GM03348 (cell line): ENCODE results near the gene IL4R.
"Not testable (repeated sequence)": the region's sequence is repeated elsewhere in the genome, so short reads cannot be mapped to it uniquely, and the experiment has no call there.

Source experiments
- DNase-seq: peaks from one replicate; pipeline ENCODE4 v3.0.0; 2012; ENCODE audit warnings: low spot score

The IL4R gene

DNA sequence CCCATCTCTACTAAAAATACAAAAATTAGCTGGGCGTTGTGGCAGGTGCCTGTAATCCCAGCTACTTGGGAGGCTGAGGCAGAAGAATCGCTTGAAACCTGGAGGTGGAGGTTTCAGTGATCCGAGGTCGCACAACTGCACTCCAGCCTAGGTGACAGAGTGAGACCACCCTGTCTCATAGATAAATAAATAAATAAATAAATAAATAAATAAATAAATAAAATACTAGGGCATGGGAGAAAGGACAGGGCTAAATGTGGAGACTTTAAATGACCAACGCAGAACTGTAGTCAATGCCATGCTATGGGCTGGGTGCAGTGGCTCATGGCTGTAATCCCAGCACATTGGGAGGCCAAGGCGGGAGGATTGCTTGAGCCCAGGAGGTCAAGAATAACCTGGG, 25.5 kb upstream of the IL4R start:
- not testable (repeated sequence) for DNase-seq

DNA sequence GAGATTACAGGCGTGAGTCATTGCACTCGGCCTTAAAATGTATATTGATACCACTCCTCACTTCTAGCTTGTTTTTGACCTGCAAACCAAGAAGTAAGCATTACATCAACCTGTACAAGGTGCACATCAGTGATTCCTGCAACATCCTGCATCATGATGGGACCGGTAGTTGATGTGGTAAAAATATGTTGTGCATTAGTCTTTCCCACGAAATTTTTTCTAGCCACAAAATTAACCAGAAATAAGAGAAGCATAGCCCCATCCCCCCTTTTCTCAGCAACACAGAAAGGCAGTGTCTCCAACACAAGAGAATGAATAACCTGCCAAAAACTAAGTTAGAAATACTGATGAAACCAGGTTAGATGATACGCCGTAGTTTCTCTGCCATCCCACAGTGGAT, 24.1 kb upstream of the IL4R start:
- DNase-seq: no peak

DNA sequence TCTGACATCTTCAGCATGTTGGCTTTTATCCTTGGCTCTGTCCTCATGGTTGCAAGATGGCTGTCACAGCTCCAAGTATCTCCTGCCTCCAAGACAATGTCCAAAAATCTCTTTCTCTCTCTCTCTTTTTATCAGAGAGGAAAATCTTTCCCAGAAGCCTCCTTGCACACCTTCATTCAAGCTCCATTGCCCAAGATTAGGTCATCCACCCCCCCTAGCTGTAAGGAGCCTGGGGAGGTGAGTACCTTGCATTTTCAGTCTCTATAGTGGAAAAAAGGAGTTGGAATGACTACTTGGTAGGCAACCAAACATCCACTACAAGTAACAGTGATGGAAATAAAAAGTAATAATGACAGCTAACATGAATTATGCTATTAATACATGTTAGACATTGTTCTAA, 23.2 kb upstream of the IL4R start:
- no peak for DNase-seq

DNA sequence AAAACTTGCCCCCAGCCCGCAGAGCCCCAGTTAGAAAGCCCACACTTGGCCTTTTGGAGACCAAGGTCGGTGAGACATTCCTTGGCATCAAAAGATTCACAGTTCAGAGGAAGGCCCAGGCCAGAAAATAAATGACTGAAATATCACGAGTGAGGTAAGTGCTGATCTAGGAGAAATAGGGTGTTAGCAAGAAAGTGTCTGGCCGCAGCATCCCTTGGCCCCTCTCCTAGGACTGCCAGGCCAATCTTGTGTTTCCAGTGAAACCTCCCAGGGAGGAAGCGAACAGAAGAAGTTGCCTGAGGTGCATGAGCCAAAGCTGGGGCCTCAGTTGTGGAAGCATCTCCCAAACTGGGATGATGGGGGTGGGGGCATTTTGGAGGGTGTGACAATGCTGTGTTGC, 22.7 kb upstream of the IL4R start:
- DNase-seq: no peak

DNA sequence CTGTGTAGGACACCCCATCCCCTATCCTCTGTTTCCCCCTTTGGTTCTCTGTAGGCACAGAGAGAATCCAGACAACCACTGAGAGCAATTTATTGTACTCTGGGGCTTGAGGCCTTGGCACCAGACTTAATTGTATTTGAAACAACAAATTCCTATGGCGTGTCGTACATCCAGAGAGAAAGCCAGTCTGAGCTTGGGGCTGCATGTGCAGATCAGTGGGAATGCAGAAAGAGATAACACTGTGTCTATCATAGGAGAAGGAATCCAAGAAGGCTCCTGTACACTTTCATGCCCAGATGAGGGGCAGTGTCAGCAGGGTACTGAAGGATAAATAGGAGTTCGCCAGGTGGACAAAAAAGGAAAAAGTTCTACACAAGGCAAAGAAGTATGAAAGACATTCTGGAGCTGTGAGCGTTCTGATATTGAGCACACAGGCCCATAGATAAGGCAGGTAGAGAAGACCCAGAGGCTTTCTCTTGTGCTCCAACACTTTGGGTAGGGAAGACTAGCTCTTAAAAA, 22.0 kb upstream of the IL4R start:
- DNase-seq: no peak

DNA sequence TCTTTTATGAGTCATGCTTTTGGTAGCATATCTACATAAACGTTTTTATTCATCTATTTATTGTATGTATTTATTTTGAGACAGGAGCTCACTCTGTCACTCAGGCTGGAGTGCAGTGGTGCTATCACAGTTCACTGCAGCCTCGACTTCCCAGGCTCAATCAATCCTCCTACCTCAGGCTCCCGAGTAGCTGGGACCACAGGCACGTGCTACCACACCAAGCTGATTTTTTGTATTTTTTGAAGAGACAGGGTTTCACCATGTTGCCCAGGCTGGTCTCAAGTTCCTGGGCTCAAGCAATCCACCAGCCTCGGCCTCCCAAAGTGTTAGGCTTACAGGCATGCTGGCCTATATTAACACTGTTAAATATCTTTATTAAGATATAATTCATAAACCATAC, 20.4 kb upstream of the IL4R start:
- no peak for DNase-seq

DNA sequence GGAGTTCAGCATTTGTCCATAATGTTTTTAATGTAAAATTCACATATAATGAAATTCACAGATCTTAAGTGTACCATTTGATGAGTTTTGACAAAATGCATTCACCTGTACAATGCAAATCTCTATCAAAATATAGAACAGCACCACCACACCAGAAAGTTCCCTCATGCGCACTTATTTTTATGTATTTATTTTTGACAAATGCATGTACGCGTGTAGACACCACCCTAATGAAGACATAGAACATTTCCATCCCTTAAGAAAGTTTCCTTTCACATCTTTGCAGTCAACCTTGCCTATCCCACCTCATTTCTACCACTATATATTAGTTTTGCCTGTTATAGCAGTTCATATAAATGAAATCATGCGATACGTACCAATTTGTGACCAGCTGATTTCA, 15.6 kb upstream of the IL4R start:
- DNase-seq: no peak

DNA sequence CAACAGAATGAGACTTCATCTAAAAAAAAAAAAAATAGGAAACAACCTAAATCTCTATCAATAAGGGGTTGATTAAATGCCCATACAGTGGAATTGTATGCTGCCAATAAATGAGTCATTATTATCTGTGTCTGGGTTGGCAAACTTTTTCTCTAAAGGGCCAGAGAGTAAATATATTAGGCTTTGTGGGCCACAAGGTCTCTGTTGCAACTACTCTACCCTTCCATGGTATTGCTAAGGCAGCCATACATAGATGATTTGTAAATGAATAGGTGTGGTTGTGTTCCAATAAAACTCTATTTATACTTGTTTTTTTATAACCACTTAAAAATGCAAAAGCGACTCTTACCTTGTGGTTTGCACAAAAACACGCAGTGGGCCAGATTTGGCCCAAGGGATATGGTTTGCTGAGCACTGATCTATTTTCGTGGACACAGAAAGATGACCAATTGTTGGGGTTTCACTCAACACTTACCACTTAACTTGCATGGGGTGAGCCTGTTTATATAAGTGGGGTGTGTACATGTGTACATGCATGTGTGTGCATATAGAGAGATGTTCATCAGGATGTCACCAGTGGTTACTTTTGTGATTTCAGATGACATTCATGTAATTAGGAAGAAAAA, 12.4 kb upstream of the IL4R start:
- no peak for DNase-seq

DNA sequence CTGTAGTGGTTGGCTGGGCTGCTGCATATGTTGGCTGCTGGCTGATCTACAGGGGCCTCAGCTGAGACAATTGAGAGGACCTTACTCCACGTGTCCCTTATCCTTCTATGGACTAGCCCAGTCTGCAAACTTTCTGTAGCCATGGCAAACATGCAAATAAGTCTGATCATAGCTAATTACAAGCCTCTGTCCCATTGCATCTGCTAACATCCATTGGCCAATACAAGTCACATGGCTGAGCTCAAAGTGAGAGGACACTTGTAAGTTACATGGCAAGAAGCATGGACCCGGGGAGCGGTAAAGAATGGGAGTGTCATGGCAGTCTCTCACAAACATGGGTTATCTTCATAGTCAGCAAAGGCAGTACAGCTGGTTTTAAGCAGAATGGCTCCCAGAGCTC, 11.6 kb upstream of the IL4R start:
- no peak for DNase-seq

DNA sequence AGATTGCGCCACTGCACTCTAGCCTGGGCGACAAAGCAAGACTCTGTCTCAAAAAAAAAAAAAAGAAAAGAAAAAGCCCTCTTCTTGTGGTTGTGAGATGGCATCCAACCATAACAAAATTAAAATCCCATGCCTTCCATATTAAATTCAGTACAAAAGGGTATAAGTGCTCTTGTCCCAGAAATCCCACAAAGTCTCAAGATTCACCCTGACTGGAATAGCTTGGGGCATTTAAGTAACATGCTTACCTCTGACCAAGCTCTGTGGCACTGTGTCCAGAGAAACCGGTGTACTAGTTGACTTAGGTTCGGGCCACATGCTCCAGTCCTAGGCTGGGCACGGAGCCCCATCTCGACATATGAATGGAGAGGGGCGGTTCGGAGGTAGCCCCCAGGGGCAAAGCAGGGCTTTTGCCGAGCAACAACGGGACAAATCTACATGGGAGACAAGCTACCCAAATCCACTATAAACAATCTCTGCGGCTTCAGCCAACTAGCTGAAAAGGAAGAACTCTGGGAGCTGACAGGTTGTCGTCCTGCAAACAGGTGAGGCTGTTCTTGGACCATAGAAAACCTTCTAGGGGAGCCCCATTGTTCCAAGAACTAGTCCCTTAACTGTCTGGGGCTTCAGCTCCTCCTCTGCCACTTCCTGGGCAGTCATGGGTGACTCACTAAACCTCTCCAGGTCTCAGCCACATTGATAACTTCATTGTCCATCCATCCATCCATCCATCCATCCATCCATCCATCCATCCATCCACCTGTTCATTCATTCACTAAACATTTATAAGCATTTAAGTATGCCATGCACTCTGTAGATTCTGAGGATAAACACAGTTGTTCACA, 10.3 kb upstream of the IL4R start:
- no peak for DNase-seq

DNA sequence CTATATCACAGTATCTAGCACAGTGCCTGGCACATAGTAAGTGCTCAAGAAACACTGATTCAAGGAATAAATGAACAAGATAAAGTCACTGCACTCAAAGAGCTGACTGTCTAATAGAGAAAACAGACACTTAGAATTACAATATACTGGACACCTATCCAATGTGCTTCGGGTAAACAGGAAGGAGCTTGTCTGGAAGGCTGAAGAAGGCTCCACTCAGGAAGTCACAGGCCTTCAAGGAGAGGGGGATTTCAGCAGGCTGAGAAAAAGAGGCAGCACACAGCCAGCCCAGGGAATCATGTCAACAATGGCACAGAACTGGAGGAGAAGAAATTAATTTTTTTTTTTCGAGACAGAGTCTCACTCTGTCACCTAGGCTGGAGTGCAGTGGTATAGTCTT, 9.7 kb upstream of the IL4R start:
- no peak for DNase-seq

DNA sequence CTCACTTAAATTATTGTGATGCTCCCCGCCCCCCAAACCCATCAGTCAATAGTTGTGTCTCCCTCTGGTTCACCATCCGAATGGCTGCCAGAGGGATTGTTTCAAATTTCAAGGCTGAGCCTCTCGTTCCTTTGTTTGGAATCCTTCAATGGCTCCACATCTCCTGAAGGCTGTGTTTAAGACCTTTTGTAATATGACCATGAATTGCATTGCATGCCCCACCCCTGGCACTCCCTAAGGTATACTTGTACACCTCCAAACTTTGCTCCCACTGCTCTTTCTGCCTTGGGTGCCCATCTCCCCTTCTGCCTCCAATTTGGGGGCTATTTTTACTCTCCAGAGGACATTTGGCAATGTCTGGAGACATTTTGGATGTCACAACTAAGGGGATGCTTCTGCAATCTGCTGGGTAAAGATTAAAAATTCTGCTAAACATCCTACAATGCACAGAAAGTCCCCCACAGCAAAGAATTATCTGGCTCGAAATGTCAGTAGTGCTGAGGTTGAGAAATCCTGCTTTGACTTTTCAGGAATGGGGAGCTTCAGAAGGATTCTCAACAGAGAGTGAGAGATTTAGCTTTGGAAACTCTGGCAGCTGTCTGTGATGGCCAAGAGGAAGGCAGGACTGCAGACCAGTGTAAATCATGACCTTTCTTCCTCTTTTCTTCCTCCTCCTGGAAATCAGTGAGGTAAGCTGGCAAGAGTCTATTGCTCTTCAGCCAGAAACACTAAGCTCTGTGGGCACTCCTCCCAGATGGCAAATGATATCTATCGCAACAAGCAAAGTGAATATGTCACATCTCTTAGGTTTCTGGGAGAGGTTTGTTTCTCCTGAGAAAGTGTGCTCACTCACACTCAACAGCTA, 8.7 kb upstream of the IL4R start:
- no peak for DNase-seq

DNA sequence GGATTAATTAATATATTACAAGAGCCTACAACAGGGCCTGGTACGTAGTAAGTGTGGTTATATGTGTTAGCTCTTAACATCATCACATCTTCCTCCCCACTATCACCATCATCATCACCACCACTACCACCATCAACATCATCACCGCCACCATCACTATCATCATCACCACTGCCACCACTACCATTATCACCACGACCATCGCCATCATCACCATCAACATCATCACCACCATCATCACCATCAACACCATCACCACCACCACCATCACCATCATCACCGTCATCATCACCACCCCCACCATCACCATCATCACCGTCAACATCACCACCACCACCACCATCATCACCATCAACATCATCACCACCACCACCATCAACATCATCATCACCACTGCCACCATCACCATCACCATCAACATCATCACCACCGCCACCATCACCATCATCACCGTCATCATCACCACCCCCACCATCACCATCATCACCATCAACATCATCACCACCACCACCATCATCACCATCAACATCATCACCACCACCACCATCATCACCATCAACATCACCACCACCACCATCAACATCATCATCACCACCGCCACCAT, 7.8 kb upstream of the IL4R start:
- DNase-seq: no peak

DNA sequence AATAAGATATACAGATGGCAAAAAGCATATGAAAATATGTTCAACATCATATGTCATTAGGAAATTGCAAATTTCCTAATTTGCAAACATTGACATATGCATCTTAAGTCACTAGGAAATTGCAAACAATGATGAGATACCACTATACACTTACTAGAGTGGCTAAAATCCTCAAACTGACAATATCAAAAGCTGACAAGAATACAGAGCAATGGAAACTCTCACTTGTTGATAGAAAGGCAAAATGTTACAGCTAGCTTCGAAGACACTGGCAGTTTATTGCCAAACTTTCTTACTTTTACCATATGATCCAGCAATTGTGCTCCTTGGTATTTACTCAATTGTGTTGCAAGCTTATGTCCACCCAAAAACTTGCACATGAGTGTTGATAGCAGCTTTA, 5.0 kb upstream of the IL4R start:
- DNase-seq: no peak

DNA sequence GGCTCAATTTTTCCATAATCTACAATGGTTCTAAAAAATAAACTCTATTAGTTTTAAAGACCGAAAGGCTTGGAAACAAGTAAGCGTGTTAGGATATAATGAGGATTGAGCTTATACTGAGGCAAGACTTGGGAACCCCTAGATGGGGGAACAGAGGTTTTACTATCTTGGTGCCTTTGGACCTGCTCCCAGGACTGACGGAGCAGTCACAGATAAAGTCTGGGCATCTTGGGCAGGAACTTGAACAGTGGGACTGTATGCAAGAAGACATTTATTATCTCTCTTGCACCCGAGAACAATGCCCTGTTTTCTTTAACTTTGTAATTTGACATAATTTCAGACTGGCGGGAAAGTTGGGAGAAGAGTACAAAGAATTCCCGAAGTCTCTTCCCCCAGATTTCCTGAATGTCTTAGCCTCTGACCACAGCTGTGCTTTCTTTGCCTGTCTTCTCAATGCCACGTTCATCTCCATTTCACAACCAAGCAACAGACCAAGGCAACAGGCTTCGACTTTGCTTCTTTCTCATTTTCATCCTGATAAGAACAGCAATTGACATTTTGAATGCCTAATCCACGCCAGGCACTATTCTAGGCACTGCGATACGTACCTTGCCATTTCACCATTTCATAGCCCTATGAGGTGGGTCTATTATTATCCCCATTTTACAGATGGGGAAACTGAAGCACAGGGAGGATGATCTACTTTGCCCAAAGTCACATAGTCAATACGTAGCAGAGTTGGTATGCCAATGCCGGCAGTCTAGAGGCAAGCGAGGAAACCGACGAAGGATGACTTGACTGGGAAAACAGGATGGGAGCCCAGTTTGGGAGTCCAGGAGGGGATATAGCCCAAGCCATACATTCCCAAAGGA, 3.0 kb upstream of the IL4R start:
- no peak for DNase-seq

DNA sequence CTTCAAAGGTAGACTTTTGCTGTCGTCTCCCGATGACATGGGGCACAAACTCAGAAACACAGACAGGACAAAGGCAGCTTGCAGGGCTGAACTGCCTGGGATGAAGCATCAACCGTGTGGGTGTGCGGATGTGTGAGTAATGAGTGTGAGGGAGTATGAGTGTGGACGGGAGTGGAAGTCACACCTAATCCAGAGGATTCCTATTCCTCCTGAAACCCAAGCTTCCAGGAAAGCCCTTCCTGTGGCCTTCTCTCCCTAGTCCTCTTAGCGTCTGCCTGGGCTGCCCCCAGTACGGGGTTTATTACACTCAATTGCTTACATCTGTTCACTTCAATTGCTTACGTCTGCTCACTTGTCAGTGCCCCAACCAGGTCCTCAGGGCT, 2.3 kb upstream of the IL4R start:
- no peak for DNase-seq

DNA sequence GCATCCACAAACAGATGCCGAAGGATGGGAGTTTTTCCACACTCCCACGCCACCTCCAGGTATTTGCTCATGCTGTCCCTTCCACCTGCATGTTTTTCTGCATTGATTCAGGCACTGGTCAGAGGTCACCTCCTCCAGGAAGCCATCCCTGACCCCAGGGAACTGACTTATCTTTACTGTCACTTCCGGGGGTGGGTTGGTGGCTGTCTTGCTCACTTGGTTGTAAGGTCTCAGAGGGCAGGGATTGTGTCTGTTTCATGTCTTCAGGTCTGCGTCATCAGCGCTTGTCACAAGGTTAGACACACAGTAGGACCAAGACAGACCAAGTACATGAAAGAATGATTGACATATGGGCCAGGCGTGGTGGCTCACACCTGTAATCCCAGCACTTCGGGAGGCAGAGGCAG, 1.9 kb upstream of the IL4R start:
- DNase-seq: no peak

DNA sequence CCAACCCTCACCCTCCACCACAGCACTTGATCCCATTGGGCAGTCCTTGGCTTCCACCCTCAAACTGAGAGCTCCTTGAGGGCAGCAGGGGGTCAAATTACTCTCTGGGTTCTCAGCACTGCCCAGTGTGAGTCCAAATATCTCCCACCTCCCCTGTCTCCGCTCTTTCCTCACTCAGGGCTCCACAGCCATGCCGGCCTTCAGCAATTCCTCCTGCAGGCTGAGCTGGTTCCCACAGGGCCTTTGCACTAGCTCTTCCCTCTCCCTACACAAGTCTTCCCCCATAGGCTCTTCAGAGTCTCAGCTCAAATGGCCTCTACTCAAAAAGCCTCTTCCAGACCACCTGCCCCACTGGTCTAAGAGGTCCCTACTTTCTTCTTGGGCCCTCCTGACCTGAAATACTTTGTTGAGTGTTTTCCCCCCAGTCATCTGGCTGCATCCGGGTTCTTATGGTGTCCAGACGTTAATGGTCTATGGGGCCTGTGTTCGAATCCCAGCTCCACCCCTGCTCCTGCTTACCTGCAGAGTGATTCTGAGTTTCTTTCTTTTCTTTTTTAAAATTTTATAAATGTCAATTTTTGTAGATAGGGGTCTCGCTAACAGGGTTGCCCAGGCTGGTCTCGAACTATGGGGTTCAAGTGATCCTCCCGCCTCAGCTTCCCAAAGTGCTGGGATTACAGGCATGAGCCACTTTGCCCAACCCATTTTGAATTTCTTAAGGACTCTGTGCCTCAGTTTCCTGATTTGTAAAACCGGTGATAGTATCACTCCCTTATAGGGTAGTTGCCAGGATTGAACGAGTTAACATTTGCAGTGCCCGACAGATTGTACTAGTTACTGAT, 973 bp upstream of the IL4R start:
- DNase-seq: no peak

DNA sequence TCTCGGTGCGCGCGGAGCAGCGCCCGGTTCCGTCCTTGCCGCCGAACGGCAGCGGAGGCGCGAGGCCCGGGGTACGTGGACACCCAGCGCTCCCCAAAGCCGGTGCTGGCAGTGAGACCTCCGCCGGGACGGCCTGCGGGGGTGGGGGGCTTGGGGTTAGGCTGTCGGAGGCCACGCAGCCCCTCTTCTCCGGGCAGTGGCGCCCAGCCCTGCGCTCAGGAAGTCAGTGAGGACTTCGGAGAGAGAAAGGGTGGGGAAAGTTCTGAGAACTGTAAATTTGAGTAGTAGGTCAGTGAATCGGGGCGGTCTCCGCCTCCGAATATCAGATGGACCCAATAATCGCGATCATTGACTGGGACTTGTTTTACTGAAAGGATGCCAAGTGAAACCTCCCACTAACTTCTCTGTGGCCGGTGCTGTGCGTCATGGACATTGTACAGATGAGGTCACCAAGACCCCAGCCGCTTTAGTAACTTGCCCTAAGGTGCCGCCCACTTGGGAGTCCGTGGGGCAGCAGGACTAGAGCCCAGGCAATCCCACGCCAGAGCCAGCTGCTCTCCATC, 468 bp downstream of the IL4R start:
- peak; percentile 70 for DNase-seq

DNA sequence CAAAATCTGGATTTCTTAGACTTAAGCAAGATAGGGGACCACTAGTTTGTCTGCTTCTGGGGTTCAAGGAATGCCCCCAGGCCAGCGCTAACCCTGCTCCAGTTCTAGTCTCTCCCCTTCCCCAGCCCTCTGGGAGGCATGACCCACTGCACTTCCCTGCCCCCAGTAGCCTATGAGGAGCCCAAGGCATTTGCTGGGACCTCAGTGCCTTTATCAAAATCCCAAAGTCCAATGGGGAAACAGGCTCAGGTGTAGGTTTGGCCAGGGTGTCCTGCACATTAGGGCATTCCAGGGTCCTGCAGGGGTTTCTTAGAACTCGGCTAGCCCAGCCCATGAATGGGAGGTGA, 1.2 kb downstream of the IL4R start:
- no peak for DNase-seq
